ENCODE results near the gene ARPC1B.

DNA sequence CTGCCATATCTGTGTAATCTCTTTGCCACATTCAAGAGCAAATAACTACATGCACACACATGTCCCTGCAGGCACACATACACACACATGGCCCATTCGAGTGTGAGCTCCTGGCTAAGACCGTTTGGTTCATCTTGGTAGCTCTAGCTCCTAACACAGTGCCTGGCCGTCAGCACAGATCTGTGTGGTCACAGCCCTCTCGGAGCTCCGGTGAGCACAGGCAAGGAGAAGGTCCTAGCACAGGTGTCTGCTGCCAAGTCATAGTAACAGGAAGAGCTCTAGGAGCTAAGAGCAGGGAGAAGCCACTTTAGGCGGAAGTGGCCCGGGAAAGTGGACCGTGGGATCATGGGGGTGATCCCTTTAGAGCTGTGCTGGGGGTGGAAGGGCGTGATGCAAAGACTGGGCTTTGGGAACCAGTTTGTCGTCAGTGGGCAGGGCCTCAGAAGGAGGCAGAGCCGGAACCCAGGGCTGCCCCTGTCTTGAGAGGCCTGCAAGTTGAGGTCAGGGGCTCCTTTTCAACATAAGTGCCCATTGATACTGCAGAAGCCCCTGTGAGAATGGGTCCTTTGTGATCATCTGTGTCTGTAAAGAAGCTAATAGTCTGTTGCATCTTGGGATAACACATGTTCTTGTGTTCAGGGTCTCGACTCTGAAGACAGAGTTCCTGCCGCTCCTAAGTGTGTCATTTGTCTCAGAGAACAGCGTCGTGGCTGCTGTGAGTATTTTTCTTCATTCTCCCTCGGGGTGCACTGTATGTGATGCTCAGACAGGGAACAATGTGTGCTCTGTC is 16.6 kb upstream of the ARPC1B start:
- TF ChIP-seq POLR2A (IDR thresholded peaks at IDR 0.05; ENCODE audit: low read depth, low read length) (no peak), RCOR1 (IDR thresholded peaks at IDR 0.05; ENCODE audit: insufficient replicate concordance, low read length) (no peak), CEBPB (IDR thresholded peaks at IDR 0.05; ENCODE audit: low read depth, low read length) (no peak), SMC3 (IDR thresholded peaks at IDR 0.05; ENCODE audit: low read depth, low read length) (no peak), NFE2L2 (IDR thresholded peaks at IDR 0.05; ENCODE audit: low read depth, low read length) (no peak), MAFK (IDR thresholded peaks at IDR 0.05; ENCODE audit: low read depth, low read length) (no peak), MXI1 (IDR thresholded peaks at IDR 0.05; ENCODE audit: borderline replicate concordance, low read depth, low read length) (no peak), RFX5 (IDR thresholded peaks at IDR 0.05; ENCODE audit: low read depth, low read length) (no peak)
- TF ChIP-seq, protein P1, sequence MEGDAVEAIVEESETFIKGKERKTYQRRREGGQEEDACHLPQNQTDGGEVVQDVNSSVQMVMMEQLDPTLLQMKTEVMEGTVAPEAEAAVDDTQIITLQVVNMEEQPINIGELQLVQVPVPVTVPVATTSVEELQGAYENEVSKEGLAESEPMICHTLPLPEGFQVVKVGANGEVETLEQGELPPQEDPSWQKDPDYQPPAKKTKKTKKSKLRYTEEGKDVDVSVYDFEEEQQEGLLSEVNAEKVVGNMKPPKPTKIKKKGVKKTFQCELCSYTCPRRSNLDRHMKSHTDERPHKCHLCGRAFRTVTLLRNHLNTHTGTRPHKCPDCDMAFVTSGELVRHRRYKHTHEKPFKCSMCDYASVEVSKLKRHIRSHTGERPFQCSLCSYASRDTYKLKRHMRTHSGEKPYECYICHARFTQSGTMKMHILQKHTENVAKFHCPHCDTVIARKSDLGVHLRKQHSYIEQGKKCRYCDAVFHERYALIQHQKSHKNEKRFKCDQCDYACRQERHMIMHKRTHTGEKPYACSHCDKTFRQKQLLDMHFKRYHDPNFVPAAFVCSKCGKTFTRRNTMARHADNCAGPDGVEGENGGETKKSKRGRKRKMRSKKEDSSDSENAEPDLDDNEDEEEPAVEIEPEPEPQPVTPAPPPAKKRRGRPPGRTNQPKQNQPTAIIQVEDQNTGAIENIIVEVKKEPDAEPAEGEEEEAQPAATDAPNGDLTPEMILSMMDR (conservative IDR thresholded peaks at IDR 0.05; ENCODE audit: low read depth, low read length), result no peak
- TF ChIP-seq, protein P2, sequence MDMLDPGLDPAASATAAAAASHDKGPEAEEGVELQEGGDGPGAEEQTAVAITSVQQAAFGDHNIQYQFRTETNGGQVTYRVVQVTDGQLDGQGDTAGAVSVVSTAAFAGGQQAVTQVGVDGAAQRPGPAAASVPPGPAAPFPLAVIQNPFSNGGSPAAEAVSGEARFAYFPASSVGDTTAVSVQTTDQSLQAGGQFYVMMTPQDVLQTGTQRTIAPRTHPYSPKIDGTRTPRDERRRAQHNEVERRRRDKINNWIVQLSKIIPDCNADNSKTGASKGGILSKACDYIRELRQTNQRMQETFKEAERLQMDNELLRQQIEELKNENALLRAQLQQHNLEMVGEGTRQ (IDR thresholded peaks at IDR 0.05; ENCODE audit: low read depth, low read length), result no peak
